SK-N-DZ (cell line): Measurements from ENCODE around the gene LRPAP1. TPM values are rescaled to one million over a fixed set of nuclear protein-coding genes. Genes with fewer than 3 reads are reported as not detected.
"Not testable (repeated sequence)": the region's sequence is repeated elsewhere in the genome, so short reads cannot be mapped to it uniquely, and the experiment has no call there.

Source experiments
- DNase-seq: peaks from one replicate; pipeline ENCODE4 v3.0.0-alpha.2; 2015; ENCODE audit warnings: low spot score
- polyA plus RNA-seq, 2 experiments: library from polyadenylated mRNA; depleted of rRNA; stranded (reverse); fragments of >200 nt; gene quantifications; 2 replicates each; pipeline ENCODE4 v1.2.3, GENCODE V29; 2014

Gene LRPAP1, protein sequence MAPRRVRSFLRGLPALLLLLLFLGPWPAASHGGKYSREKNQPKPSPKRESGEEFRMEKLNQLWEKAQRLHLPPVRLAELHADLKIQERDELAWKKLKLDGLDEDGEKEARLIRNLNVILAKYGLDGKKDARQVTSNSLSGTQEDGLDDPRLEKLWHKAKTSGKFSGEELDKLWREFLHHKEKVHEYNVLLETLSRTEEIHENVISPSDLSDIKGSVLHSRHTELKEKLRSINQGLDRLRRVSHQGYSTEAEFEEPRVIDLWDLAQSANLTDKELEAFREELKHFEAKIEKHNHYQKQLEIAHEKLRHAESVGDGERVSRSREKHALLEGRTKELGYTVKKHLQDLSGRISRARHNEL
- polyA plus RNA-seq (2014; cell fraction: cytosol; rRNA removed), result 40.9 and 43.3 TPM in 2 replicates
- polyA plus RNA-seq (2014; cell fraction: nucleus; rRNA removed), result 27.2 and 40.4 TPM in 2 replicates

DNA sequence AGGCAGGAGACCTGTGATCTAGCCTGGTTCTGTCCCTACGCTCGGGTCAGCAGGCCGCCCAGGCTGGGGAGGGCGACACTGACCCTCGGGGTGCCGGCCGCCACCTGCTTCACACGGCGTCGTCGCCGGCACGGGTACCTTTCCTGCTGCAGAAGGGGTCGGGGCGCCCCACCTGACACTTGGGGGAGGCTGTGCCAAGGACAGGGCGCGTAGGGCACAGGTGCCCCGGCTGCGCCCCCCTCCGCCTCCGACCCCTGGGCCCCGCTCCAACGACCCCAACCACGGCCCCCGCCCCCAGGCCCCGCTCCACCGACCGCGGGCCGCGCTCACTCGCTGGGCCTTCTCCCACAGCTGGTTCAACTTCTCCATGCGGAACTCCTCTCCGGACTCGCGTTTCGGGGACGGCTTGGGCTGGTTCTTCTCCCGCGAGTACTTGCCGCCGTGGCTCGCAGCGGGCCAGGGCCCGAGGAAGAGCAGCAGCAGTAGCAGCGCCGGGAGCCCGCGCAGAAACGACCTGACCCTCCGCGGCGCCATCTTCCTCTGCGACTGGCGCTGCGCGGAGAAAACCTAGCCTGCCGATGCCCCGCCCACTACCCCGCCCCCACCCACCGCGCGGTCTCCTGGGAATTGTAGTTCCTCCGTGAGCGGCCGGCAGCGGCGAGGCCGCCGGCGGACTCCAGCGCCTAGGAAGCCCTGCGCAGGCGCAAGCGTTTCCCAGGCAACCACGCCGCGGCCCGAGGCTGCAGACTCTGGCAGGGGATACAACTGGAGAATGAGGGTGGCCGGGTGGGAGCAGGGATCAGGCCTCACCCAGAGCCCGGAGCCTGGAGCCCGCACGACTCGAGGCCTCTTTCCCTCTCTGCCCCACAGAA is at the start of gene LRPAP1:
LRPAP1 (minus strand) TSS at position 544 of the 872 bp plus-strand sequence; CDS start at position 534, 10 bp downstream.
- DNase-seq, result peak; percentile 86

DNA sequence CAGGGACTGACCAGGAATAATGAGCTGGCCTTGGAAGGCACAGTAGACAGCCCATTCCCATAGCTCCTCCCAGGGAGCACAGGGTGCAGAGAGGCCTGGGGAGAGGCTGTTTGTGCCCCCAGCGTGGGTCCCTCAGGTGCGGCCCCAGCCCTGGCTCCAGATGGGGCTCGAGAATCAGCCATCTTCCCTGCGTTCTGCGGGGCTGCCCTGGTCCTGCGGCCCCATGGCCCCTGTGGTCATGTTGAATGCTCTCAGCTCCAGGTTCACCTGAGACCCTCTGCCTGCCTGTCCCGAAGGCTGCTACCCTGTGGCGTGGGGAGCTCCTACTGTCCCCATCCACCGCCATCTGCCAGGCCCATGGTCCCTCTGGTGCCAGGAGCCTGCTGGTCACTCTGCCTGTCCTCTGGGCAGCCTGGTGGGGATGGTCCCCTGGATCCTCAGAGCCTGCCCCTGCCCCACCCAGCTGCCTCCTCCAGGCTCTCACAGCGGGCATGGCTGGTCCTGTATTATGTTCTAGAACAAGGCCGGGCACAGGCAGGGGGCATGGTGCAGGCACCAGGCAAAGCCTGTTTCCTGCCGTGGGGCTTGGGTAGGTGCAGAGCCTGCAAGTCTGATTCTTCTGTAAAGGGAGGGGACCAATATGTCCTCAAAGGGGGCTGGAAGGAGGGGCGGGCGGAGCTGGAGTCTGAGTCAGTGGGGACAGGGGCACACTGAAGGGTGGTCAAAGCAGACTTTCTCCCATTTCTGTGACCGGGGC is 49.3 kb upstream of the LRPAP1 start:
- DNase-seq, result not testable (repeated sequence)

GRCh38 chr4:3580859-3581258 is 48.6 kb upstream of the LRPAP1 start:
- not testable (repeated sequence) for DNase-seq

DNA sequence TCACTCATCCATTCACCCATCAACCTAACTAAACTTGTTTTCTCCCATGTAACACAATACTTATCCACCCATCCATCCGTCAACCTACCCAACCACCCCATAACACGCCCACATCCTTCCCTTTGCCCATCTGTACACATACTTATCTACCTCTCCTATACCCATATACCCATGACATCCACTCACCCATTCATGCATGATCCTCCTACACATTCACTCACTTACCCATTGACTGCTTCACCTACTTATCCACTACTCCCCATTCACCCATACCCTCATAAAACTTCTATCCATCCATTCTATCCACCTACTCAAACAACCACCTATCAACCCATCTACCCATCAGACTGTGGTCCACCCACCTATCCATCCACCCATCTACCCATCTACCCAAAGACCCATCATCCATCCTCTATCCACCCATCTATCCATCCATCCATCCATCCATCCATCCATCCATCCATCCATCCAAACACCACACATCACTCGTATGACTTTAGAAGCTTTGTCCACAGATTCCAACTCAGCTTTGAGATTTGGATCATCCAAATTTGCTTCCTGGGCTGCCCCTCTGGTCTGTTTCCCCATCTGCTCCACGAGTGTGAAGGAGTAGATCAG is 46.4 kb upstream of the LRPAP1 start:
- DNase-seq, result not testable (repeated sequence)

GRCh38 chr4:3578052-3578451 is 45.8 kb upstream of the LRPAP1 start:
- DNase-seq, result not testable (repeated sequence)

DNA sequence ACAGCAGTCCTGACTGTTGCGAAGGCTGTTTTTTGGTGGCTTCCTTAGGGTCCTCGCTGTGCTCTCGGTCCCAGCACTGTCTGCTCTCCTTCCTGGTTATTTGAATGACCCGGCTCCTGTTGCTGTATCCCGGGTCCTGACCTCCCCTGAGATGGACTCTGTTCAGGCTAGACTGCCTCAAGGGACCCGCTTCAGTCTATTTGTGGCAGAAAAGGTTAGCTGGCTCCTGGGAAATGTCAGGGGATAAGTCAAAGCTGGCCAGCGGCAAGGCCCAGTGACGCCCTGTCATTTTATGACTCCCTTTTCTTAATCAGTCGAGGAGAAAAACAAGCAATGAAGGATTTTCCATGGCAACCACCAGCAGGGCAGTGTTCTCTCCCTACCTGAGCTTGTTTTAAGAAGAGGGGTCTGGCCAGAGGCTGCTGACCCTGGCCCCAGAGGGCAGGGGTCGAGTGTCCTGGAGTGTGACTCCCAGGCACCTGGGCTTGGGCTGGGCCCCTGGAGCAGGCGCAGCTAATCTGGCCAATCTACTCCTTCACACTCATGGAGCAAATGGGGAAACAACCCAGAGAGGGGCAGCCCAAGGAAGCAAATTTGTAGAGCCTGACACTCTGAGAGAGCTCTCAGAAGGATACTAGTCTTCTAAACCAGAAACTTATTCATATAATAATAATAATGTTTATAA is 45.1 kb upstream of the LRPAP1 start:
- DNase-seq, result not testable (repeated sequence)

- not testable (repeated sequence) for DNase-seq
Observed at GRCh38 chr4:3576533-3577207, 44.4 kb upstream of the LRPAP1 start.

- DNase-seq, result not testable (repeated sequence)
Observed at GRCh38 chr4:3575426-3576369, 43.5 kb upstream of the LRPAP1 start.

DNA sequence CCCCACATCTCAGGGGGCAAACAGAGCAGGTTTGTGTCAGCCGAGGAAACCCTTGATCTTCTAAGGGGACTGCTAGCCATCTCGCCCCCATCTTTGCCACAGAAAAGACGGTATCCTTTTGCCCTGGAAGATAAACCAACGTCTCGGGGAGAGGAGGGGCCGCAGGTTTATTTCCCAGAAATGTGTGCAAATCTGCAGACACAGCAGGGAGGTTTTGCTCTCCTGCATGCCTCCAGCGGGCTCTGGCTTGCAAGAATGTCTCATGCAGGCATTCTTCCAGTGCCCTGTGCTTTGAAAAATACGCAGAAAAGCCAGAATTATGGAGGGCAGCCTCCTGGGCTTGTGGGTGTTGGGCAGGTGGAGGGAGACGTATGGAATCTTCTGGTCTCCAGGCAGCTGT is 42.6 kb upstream of the LRPAP1 start:
- not testable (repeated sequence) for DNase-seq

- not testable (repeated sequence) for DNase-seq
Observed at GRCh38 chr4:3574346-3574745, 42.1 kb upstream of the LRPAP1 start.

DNA sequence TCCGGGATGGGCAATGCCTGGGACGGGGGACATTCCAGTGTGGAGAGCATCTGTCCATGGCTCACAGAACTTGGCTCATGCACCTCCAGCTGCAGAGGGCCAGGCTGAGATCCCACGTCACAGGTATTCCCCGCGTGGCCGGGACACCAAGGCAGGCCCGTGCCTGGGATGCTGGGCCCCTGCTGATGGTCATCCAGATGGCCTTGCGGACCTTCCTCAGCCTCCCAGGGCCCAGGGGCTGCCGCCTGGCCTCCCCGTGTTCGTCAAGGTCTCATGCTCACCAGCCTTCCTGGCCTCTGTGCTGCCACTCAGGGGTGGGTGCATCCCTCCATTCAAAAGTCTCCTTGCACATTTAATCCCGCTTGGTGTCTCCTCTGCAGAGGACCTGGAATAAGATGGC is 40.9 kb upstream of the LRPAP1 start:
- no peak for DNase-seq

GRCh38 chr4:3572363-3572762 is 40.1 kb upstream of the LRPAP1 start:
- no peak for DNase-seq

DNA sequence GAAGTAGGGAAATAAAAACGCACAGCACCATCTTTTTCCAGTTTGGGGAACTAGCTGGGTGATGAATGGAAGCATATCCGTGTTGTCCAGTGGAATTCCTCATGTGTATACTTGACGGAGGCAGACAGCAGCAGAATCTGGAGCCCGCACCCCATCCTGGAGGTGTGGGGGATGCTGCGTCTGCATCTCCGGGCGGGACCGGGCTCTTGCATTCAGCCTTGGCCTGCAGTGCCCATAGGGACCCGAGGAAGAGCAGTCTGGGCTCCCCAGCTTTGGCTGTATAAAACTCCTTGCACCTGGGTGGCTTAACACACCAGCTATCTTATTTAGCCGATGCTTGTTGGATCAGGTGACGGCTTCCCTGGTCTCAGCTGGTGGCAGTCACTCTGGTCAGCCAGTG is 39.7 kb upstream of the LRPAP1 start:
- DNase-seq, result no peak

DNA sequence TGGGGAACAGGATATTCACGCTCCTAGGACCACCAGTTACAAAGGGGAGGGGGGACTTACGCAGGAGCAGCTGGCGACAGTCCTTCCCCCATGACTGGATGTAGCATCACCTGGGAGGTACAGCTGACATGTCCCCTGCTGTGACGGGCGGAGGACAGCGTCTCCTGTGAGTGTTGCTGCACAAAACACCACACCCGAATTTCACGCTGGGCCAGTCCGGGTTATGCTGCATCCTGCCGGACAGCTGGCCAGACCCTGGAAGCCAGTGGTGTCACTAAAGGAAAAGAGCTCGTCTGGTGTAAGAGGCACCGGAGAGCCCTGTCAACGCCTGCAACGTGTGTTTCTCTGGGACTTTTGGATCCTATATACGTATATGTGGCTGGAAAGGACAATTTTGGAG is 38.7 kb upstream of the LRPAP1 start:
- not testable (repeated sequence) for DNase-seq

GRCh38 chr4:3569611-3570010 is 37.4 kb upstream of the LRPAP1 start:
- not testable (repeated sequence) for DNase-seq

DNA sequence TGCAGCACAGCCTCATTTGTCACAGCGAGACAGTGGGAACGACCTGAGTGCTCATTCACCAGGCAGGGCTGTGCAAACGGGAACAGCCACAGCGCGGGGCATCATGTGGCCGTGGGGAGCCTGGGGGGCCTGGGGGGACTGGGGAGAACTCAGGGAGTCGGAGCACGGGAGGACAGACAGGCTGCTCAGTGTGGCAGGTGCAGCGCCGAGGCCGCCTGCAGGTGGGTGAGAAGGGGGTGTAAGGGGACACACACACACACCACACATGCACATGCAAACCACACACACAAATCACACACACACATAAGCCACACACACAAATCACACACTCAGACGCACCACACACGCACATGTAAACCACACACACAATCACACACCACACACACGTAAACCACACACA is 34.5 kb upstream of the LRPAP1 start:
- DNase-seq, result not testable (repeated sequence)

DNA sequence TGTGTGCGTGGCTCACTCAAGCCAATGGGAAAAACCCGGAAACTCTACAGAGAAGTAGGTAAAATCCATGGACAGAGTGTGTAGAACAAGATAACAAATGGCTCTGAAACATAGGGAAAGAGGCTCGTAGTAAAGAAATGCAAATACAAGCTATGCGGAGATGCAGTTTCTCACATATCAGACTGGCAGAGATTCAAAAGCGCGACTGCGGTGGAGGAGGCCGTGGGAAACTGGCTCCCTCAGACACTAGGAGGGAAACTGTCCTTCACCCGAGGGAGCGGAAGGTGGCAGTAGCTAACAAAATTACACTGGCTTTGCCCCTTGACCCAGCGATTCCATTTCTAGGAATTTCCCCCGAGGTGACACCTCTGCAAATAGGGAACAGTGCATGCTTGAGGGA is 34.1 kb upstream of the LRPAP1 start:
- DNase-seq, result not testable (repeated sequence)

GRCh38 chr4:3564948-3565347 is 32.7 kb upstream of the LRPAP1 start:
- DNase-seq, result not testable (repeated sequence)

DNA sequence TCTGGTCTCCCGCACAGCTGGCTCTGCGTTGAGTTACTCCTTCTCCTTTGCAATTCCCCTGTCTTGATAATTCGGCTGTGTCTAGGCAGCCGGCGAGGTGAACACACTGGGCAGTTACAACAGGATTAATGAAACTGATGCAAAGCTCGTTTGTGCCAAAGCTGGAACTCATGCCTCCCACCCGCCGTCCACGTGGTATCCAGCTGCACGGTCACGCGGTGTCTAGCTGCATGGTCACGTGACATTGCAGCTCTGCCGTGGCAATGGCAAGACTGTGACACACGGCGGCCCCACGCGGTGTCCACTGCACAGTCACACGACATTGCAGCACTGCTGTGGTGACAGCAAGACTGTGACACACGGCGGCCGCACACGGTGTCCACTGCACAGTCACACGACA is 31.2 kb upstream of the LRPAP1 start:
- DNase-seq, result no peak
